NCI-H748 (cell line): ENCODE data around the gene RABL2B.

ENCODE experiments used
- DNase-seq: peaks from one replicate; lab custom pipeline; 2025; ENCODE audit not compliant: unreplicated experiment; lab: John Stamatoyannopoulos, UW

The RABL2B gene

DNA sequence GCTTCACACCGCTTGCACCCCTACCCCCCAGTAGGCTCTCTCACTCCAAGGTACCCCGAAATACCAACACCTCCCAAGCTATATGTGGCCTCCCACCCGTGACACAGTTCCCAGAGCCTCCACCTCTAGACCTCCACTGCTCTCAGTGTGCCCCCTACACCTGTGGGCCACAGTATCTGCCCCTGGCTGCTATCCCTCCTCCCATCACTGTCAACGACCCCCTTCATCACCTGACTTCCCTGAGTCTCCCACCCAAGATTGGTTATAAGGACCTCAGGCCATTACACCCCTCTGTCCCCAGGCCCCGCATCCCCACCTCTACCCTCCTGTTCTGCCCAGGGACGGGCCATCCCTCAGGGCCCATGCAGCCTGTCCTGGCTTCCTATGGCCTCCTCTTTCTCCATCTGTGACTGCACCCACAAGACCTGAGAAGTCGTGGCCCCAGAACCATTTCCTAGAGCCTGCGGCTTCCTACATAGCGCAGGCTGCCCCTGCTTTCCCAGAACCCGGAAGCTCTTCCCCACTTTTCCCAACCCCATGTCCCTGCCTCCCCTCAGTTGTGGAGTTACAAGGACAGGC is 44.7 kb downstream of the RABL2B start:
- DNase-seq: no peak

GRCh38 chr22:50737728-50738648 is 45.4 kb downstream of the RABL2B start, which contains the start of gene ACR:
Gene ACR (plus strand): TSS chr22:50738204. CDS start chr22:50738236, 32 bp downstream.
- DNase-seq: no peak

GRCh38 chr22:50735739-50736030 is 47.8 kb downstream of the RABL2B start:
- DNase-seq: no peak

DNA sequence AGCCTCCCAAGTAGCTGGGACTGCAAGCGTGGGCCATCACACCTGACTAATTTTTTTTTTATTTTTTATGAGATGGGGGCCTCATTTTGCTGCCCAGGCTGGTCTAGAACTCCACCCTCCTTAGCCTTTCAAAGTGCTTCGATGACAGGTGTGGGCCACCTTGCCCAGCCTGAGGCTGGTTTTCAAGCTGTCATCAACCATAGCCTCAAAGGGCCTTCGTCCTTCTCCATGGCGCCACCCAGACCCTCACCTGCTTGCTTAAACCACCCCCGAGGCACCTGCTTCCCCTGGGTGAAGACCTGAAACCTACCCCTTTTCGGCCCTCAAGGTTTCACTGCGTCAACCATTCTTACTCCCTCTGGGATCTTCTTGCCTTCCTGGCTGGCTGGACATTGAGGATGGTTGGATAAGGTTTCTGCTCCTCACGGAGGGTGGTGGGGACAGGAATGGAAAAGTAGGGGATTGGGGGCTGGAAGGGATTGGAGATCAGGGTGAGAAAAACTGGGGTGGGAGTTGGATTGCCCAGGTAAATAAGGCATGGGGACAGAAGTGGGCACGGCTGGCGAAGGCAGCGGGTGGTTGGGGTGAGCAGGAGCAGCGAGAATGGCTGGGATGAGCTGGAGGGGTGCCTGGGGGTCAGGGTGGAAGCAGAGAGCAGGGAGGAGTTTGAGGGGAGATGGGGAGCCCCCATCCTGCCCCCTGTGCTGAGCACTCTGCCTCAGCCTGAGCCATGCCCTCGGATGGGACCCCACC is 48.3 kb downstream of the RABL2B start:
- no peak for DNase-seq

DNA sequence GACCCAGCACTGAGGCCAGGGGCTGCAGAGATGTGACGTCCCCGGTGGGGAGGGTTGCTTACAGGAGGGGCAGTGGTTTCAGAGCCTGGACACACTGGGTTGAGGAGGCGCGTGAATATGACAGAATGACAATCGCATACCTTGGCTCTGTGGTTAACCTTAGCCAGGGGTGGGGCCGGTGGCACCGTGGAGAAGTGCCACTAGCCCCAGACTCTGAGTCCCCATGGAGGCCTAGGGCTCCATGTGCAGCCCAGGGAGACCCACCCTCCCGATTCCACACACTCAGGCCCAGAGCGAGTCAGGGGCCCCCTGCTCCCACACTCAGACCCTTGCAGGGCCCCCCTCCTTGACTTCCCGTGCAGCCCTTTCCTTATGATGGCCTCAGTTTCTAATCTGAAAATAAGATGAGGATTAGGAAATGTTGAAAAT is 49.1 kb downstream of the RABL2B start:
- DNase-seq: no peak

GRCh38 chr22:50733521-50734342 is 49.7 kb downstream of the RABL2B start:
- no peak for DNase-seq

DNA sequence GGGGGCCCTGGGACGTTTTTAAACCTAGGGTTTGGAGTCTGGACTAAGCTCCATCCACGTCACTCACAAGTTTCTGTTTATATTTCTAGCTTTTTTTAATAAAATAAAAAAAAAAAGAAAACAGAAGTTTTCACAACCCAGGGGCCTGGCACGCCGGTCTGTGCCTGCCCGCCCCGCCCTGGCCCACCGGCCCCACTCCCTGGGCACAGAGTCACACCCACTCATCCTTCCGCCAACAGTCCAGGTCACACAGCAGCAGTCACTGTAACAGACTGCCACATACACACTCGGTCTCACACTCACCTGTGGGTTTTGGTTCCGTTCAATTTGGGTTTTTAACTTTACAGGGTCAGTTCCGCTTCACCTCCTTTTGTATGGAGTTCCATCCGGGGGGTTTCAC is 50.8 kb downstream of the RABL2B start:
- DNase-seq: no peak

DNA sequence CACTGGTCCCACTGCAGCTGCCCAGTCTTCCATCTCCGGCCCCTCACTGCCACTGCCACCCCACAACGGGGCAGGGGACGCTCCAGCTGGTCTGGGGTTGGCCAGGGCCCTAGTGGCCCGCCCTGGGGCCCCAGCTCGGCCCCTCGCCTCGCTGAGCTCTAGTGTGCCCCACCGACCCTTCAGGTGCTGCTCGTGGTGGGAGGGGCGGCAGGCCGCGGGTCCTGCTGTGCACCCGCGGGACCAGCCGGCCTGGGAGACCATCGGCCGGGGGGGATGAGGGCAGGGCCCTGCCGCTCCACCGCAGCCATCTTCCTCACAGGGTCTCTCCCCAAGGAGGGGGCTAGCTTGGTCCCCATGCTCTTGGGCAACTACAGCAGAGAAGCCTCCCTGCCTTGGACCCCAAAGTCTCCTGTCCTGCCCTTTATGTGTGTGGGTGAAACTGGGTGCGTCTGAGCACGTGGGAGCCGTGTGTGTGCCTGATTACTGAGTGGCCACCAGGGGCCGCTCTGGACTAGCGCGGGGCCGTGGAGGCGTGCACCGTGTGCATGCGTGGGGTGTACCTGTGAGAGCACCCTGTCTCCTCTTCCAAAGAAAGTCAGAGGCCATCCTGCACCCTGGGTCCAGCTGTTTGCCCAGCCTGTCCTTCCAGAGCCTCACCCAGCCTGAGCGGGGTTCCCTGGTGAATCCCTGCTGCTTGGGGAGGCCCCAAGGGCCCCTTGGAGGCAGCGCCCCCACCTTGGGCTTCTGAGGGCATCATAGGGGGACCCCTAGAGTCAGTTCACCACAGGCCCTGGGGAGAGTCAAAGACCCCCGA is 51.4 kb downstream of the RABL2B start:
- peak; percentile 61 for DNase-seq

- no peak for DNase-seq
Measured at GRCh38 chr22:50730941-50731661, 52.3 kb downstream of the RABL2B start.

- no peak for DNase-seq
Measured at GRCh38 chr22:50730013-50730891, 53.2 kb downstream of the RABL2B start.

GRCh38 chr22:50729391-50730012 is 53.9 kb downstream of the RABL2B start:
- DNase-seq: peak; percentile 89

DNA sequence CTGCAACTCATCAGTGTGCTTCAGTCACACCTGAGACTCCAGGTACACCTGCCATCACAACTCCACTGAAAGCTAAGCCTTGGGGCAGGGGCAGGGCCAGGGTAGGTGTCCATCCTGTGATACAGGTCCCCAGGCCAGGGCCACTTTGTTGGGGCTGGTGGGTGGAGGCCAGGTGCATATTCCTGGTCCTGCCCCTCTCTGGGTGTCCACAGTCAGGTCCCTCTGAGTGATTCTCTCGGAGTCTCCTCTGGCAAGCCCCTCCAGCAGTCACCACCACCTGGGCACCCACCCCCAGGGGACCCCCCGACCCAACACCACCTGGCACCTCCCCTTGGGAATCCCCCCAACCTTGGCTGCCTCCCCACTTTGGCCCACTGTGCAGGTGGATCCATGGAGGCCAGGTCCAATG is 54.9 kb downstream of the RABL2B start:
- DNase-seq: no peak

DNA sequence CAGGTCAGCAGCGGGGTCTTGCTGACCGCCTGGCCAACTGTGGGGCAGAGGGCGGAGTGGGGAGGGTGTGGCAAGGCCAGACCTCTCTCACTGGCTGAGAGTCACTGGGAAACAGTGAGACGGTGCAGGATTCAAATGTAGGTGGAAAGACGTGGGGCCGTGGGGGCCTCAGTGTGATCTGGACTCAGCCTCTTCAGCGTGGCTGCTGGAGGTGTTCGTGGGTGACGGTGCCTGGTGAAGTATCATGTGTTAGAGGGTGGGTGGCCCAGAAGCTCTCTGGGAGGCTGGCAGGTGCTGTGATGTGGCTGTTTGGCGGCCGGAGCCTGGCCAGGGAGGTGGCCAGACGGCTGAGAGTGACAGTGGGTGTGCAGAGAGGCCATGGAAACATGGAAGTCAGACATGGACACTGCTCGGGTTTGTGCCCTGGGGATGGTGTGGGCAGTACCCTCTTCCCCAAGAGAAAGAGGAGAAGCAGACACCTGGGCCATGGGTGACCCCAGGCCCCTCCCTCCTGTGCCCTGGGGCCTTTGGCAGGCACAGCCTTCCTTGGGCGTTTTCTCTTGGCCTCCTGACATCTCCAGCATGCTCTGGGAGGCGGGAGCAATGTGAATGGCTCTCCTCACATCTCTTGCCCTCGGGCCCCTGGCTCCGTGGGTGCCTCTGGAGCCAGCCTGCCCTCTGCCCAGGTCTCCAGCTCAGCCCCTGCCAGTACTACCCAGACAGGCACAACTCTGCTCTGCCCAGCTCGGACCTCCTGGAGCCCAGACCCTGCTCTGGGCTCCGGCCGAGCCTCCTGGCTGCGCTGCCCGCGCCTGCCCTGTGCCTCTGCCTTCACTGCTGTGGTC is 55.5 kb downstream of the RABL2B start:
- no peak for DNase-seq

DNA sequence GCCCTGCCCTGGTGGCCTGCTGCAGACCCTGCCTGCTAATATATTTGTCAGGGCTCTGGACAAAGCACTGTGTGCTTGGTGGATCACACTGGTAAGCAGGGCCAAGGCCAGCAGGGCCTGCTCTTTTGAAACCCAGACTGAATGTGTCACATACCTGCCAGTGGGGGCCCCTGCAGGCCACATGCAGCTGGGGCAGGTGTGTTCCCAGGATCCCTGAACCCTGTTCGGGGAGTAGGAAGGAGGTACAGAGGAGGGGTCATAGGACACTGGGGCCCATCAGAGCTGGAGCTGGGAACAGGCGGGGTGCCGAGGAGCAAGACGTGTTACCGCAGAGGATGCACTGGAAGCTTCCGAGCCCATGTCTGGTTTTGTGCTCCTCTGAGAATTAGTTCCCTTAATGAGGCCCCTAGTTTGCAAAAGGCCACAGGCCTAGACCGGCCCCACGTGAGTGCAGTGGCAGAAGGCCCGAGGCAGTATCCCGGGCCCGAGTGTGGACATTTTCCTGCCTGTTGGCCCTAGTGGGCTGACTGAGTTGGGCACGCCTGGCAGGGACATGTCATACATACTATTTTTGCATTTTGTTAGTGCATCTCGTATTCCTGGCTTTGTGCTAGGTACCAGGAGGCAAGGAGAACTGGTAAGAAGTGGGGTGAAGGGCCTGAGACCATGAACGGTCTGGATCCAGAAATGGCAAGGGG is 56.6 kb downstream of the RABL2B start:
- no peak for DNase-seq

- DNase-seq: no peak
Measured at GRCh38 chr22:50725597-50725996, 57.8 kb downstream of the RABL2B start.

- peak; percentile 89 for DNase-seq
Measured at GRCh38 chr22:50724616-50725015, 58.8 kb downstream of the RABL2B start.

DNA sequence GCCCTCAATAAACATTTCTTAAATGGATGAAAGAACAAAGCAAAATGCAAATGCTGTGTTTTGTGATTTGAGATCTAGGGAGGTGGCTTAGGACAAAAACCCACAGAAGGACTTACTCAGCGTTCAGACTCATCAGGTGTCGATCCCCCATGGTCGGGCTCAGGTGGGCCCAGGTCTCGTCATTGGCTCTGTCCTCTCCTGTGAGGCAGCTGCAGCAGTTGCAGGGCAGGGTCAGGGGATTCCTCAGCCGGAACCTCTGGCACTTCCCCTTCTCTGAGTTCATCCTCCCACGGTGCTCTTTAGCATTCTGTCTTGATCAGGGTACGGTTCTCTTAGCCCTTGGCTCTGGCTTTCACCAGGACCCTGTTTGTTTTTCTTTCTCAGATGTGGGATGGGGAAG is 59.4 kb downstream of the RABL2B start:
- peak; percentile 16 for DNase-seq
